Sigmoid colon (tissue), 4 donors: ENCODE measurements around the gene MAF.

Experiments
- EP300 ChIP-seq, 4 donors: sonication (generic); formaldehyde crosslinking; IDR thresholded peaks; one replicate each; pipeline ENCODE4 v1.6.1; 2017; ENCODE audit warnings: antibody characterized with exemption in 4 of 4
- POLR2A ChIP-seq, 2 donors: fragments of 450-650 bp; IDR thresholded peaks; one replicate each; pipeline ENCODE4 v1.6.1; 2016; ENCODE audit warnings: antibody characterized with exemption in 2 of 2, mild to moderate bottlenecking in 2 of 2, moderate library complexity in 2 of 2
- TF ChIP-seq, protein P1 (sequence below), 4 experiments: fragments of 450-650 bp in 3 of 4; fragments of 200-600 bp in 1 of 4; IDR thresholded peaks; one replicate each; pipeline ENCODE4 v1.5.1; 2016 to 2019; ENCODE audit warnings: antibody characterized with exemption in 4 of 4, mild to moderate bottlenecking in 3 of 4, moderate library complexity in 2 of 4

DNA sequence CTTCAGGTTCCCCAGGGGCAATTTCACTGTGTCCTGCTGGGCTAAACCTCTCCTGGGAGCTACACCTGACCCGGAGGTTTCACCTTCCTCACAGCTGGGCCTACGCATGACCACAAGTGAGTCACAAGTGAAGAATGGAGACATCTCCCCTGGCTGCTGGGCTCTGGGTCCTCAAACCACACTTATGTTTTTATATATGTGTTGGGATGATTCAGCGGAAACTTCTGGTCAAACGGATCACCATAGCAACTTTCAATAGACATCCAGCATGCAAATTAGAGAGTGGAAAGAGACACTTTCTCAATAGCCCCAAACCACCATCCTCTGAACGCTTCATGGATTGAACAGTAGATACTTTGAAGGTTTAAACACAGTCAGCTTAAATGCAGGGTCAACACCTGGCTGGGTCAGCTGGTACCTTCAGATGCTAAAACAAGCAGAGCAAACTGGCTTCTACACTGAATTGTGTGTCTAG, 28.0 kb upstream of the MAF start:
- TF ChIP-seq POLR2A (IDR thresholded peaks at IDR 0.05) (no peak), EP300 (IDR thresholded peaks at IDR 0.05) (no peak)
- TF ChIP-seq, protein P1, sequence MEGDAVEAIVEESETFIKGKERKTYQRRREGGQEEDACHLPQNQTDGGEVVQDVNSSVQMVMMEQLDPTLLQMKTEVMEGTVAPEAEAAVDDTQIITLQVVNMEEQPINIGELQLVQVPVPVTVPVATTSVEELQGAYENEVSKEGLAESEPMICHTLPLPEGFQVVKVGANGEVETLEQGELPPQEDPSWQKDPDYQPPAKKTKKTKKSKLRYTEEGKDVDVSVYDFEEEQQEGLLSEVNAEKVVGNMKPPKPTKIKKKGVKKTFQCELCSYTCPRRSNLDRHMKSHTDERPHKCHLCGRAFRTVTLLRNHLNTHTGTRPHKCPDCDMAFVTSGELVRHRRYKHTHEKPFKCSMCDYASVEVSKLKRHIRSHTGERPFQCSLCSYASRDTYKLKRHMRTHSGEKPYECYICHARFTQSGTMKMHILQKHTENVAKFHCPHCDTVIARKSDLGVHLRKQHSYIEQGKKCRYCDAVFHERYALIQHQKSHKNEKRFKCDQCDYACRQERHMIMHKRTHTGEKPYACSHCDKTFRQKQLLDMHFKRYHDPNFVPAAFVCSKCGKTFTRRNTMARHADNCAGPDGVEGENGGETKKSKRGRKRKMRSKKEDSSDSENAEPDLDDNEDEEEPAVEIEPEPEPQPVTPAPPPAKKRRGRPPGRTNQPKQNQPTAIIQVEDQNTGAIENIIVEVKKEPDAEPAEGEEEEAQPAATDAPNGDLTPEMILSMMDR (IDR thresholded peaks at IDR 0.05), result no peak
